Caco-2 (cell line): Measurements from ENCODE around the gene LRRC10B. TPM values are rescaled to one million over a fixed set of nuclear protein-coding genes. Genes with fewer than 3 reads are reported as not detected.

ENCODE experiments used
- BruUV-seq: library from RNA; stranded (reverse); fragments of 400-500 nt; replicated peaks from 2 replicates; lab custom pipeline; 2021; lab: Mats Ljungman, UMichigan
- CTCF ChIA-PET: fragments of 300-600 bp; sonication (Branson Sonifier 250); formaldehyde crosslinking; loops from one replicate; lab custom pipeline; 2022; ENCODE audit warnings: antibody characterized with exemption; lab: Charles Lee
- POLR2A ChIA-PET: fragments of 300-600 bp; sonication (Branson Sonifier 250); formaldehyde crosslinking; loops from one replicate; lab custom pipeline; 2022; ENCODE audit warnings: antibody characterized with exemption; lab: Charles Lee
- DNase-seq, 2 experiments: peaks; one replicate each; pipeline versions ENCODE4 v3.0.0 to v3.0.0-alpha.2; 2020 to 2022
- H3K27me3 ChIP-seq: replicated peaks from 2 replicates; pipeline ENCODE4 v1.6.0; 2011; ENCODE audit warnings: low read length; ENCODE audit not compliant: control insufficient read depth, insufficient read depth
- H3K36me3 ChIP-seq: 2 replicates; pipeline ENCODE4 v1.5.1; 2011; ENCODE audit warnings: low read length; ENCODE audit not compliant: control insufficient read depth, insufficient read depth
- H3K4me1 ChIP-seq: fragments of 250-450 bp; sonication (Bioruptor Pico); 2 replicates; pipeline ENCODE4 v1.5.1; 2020; ENCODE audit warnings: mild to moderate bottlenecking
- H3K4me3 ChIP-seq: 2 replicates; pipeline ENCODE4 v1.5.1; 2011; ENCODE audit warnings: low read depth, mild to moderate bottlenecking, control low read depth, low read length
- H3K9me3 ChIP-seq: fragments of 250-450 bp; sonication (Bioruptor Pico); 2 replicates; pipeline ENCODE4 v1.5.1; 2020; ENCODE audit warnings: mild to moderate bottlenecking, moderate library complexity
- H3K27ac Mint-ChIP-seq: one replicate; pipeline ENCODE4 v1.8.0; 2022; ENCODE audit warnings: mixed read lengths; ENCODE audit not compliant: unreplicated experiment
- H3K27me3 Mint-ChIP-seq: one replicate; pipeline ENCODE4 v1.8.0; 2022; ENCODE audit warnings: mixed read lengths; ENCODE audit not compliant: insufficient read depth, unreplicated experiment
- H3K36me3 Mint-ChIP-seq: one replicate; pipeline ENCODE4 v1.8.0; 2022; ENCODE audit warnings: mild to moderate bottlenecking, mixed read lengths; ENCODE audit not compliant: insufficient read depth, unreplicated experiment
- H3K4me1 Mint-ChIP-seq: one replicate; pipeline ENCODE4 v1.8.0; 2022; ENCODE audit warnings: low read depth, mixed read lengths; ENCODE audit not compliant: unreplicated experiment
- H3K4me3 Mint-ChIP-seq: one replicate; pipeline ENCODE4 v1.8.0; 2022; ENCODE audit warnings: mild to moderate bottlenecking, moderate library complexity, mixed read lengths; ENCODE audit not compliant: unreplicated experiment
- H3K9me3 Mint-ChIP-seq: one replicate; pipeline ENCODE4 v1.8.0; 2022; ENCODE audit warnings: mixed read lengths; ENCODE audit not compliant: unreplicated experiment
- intact Hi-C: fragments of 100-400 bp; cut with micrococcal nuclease; formaldehyde crosslinking; loops from one replicate; pipeline ENCODE4 v1.10.0; 2022; ENCODE audit not compliant: unreplicated experiment
- total RNA-seq: library from RNA; stranded (reverse); gene quantifications from 2 replicates; pipeline ENCODE4 v1.2.3, GENCODE V29; 2022
- TF ChIP-seq, protein P1 (sequence below), 2 experiments: fragments of 200-600 bp in 1 of 2; IDR thresholded peaks; 1 replicate in 1 of 2; 2 replicates in 1 of 2; pipeline versions ENCODE4 v1.5.1 to v1.8.0; 2011 to 2022; ENCODE audit warnings: antibody characterized with exemption in 1 of 2, control low read depth in 1 of 2, inconsistent platforms in 1 of 2, low read depth in 1 of 2, low read length in 1 of 2, mild to moderate bottlenecking in 1 of 2, moderate library complexity in 1 of 2; ENCODE audit not compliant: insufficient read depth in 1 of 2, severe bottlenecking in 1 of 2, unreplicated experiment in 1 of 2

LRRC10B gene
- total RNA-seq, 1 experiment from 2014 or later = 0.34 TPM

DNA sequence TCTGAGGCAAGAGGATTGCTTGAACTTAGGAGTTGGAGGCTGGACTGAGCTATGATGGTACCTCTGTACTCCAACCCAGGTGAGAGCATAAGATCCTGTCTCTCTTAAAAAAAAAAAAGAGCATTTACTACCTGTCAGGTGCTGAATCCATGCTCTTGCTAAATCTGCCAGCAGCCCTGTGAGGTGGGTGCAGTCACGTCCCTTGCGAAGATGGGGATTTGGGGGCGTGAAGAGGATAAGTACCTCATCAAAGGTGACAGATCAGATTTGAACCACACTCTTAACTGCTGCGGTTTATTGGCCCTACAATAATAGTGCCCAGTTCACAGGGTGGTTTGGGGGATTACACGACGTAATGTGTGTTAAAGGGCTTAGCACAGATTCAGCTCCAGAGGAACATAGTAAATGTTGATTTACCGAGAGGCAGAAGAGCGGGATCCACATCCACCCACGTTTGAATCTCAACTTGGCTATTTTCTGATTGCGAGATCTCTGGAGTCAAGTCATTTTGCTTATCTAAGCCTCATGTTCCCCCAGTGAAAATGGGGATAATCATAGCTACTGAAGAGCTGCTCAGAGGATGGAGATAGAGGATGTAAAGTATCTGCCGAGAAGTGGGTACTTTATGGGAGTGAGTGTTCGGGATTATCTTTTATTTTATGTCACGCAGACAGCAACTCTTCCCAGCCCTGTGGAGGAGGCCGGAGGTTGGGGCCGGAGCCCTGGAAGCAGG is 28.1 kb upstream of the LRRC10B start:
- H3K27ac Mint-ChIP-seq = no peak overlapping the region
- H3K4me3 ChIP-seq = no peak overlapping the region
- ChIA-PET POLR2A (no interaction called here), CTCF (interaction anchor here (1.4 kb wide), 1 partner anchor 36 kb away, joined by 5 read pairs; no protein-coding TSS in a partner anchor)
- no TSS peak for BruUV-seq
- DNase-seq = no peak
- H3K27me3 Mint-ChIP-seq = no peaks in the 10 kb centered on the region
- H3K27me3 ChIP-seq = no peaks in the 10 kb centered on the region
- H3K36me3 ChIP-seq = no peaks in the 10 kb centered on the region
- H3K4me1 Mint-ChIP-seq = peaks cover 11% of the 10 kb centered on the region
- H3K9me3 ChIP-seq = no peaks in the 10 kb centered on the region
- H3K36me3 Mint-ChIP-seq = no peaks in the 10 kb centered on the region
- H3K4me3 Mint-ChIP-seq = no peak overlapping the region
- TF ChIP-seq, protein P1, sequence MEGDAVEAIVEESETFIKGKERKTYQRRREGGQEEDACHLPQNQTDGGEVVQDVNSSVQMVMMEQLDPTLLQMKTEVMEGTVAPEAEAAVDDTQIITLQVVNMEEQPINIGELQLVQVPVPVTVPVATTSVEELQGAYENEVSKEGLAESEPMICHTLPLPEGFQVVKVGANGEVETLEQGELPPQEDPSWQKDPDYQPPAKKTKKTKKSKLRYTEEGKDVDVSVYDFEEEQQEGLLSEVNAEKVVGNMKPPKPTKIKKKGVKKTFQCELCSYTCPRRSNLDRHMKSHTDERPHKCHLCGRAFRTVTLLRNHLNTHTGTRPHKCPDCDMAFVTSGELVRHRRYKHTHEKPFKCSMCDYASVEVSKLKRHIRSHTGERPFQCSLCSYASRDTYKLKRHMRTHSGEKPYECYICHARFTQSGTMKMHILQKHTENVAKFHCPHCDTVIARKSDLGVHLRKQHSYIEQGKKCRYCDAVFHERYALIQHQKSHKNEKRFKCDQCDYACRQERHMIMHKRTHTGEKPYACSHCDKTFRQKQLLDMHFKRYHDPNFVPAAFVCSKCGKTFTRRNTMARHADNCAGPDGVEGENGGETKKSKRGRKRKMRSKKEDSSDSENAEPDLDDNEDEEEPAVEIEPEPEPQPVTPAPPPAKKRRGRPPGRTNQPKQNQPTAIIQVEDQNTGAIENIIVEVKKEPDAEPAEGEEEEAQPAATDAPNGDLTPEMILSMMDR (IDR thresholded peaks at IDR 0.05; ENCODE audit: insufficient read depth in 1 of 2, low read depth in 1 of 2, low read length in 1 of 2, severe bottlenecking in 1 of 2, unreplicated experiment in 1 of 2) = no peak
- peaks cover 12% of the 10 kb centered on the region for H3K4me1 ChIP-seq
- no peaks in the 10 kb centered on the region for H3K9me3 Mint-ChIP-seq
- intact Hi-C loops = no loop called here

DNA sequence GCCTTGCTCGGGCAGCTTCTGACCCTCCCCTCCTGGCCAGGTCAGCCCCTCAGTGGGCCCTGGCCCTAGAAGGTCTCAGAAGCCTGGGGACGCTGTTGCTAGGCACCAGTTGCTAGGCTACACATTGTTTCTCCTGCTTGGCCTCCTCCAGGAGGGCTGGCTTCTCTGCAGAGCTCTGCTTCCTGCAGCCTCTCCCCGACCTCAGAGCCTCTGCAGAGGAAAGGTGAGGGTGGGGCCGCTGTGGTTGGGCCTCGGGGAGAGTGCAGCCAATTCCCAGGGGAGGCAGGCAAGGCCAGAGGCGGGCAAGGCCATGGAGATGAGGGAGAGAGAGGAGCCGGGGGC is 27.6 kb upstream of the LRRC10B start:
- Histone ChIP-seq H3K4me1 (peaks cover 12% of the 10 kb centered on the region), H3K9me3 (no peaks in the 10 kb centered on the region), H3K4me3 (no peak overlapping the region), H3K27me3 (no peaks in the 10 kb centered on the region), H3K36me3 (no peaks in the 10 kb centered on the region)
- H3K4me1 Mint-ChIP-seq = peaks cover 11% of the 10 kb centered on the region
- no TSS peak for BruUV-seq
- peak; percentile 55 to 64 for DNase-seq
- no peaks in the 10 kb centered on the region for H3K36me3 Mint-ChIP-seq
- H3K27me3 Mint-ChIP-seq = no peaks in the 10 kb centered on the region
- no peaks in the 10 kb centered on the region for H3K9me3 Mint-ChIP-seq
- no peak overlapping the region for H3K27ac Mint-ChIP-seq
- H3K4me3 Mint-ChIP-seq = no peak overlapping the region
- ChIA-PET CTCF (interaction anchor here (1.4 kb wide), 1 partner anchor 36 kb away, joined by 5 read pairs; no protein-coding TSS in a partner anchor), POLR2A (no interaction called here)
- intact Hi-C loops = no loop called here
- TF ChIP-seq, protein P1 (IDR thresholded peaks at IDR 0.05; ENCODE audit: insufficient read depth in 1 of 2, low read depth in 1 of 2, low read length in 1 of 2, severe bottlenecking in 1 of 2, unreplicated experiment in 1 of 2) = no peak

DNA sequence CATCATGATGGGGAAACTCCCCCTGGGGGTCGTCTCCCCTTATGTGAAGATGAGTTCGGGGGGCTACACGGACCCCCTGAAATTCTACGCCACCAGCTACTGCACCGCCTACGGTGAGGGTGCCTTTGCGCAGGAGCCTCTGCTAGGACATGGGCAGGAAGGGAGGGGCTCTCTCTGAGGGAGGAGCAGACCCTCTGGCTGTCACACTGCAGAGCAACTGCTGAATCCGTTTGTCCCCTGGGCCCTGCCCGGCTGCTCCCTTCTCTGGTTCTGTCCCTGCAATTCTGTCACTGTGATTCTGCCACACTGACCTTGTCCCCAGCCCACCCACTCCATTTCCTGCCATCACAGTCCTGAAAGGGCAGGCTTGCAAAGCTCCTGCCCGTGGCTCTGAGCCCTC is 26.7 kb upstream of the LRRC10B start:
- Mint-ChIP-seq H3K36me3 (no peaks in the 10 kb centered on the region), H3K27me3 (no peaks in the 10 kb centered on the region), H3K4me1 (peaks cover 11% of the 10 kb centered on the region), H3K4me3 (no peak overlapping the region), H3K9me3 (no peaks in the 10 kb centered on the region), H3K27ac (no peak overlapping the region)
- no peak for DNase-seq
- Histone ChIP-seq H3K4me3 (no peak overlapping the region), H3K27me3 (no peaks in the 10 kb centered on the region), H3K36me3 (no peaks in the 10 kb centered on the region), H3K9me3 (no peaks in the 10 kb centered on the region), H3K4me1 (peaks cover 12% of the 10 kb centered on the region)
- intact Hi-C loops = no loop called here
- no TSS peak for BruUV-seq
- ChIA-PET CTCF (interaction anchor here (0.6 to 1.3 kb wide), 3 partner anchors 30 to 157 kb away, joined by 3 read pairs; no protein-coding TSS in a partner anchor), POLR2A (no interaction called here)
- TF ChIP-seq, protein P1 (IDR thresholded peaks at IDR 0.05; ENCODE audit: insufficient read depth in 1 of 2, low read depth in 1 of 2, low read length in 1 of 2, severe bottlenecking in 1 of 2, unreplicated experiment in 1 of 2) = no peak
